Muscle layer of duodenum (tissue), 2 donors: ENCODE results near the gene DKK3.
A peak's percentile ranks its signal among the peaks of the same experiment; 100 is the strongest.

Experiments used
- H3K27ac ChIP-seq: one replicate; pipeline ENCODE4 v1.7.0; 2013; ENCODE audit warnings: mild to moderate bottlenecking, low read length
- H3K27me3 ChIP-seq: one replicate; pipeline ENCODE4 v1.7.0; 2013; ENCODE audit warnings: low read depth, mild to moderate bottlenecking, control low read depth, low read length
- H3K36me3 ChIP-seq, 2 donors: one replicate each; pipeline ENCODE4 v1.7.0; 2013; ENCODE audit warnings: low read length in 2 of 2, control low read depth in 1 of 2, mild to moderate bottlenecking in 1 of 2; ENCODE audit not compliant: insufficient read depth in 2 of 2, control insufficient read depth in 1 of 2
- H3K4me1 ChIP-seq, 2 donors: one replicate each; pipeline ENCODE4 v1.7.0; 2013; ENCODE audit warnings: low read length in 2 of 2, mild to moderate bottlenecking in 2 of 2, control low read depth in 1 of 2, moderate library complexity in 1 of 2; ENCODE audit not compliant: insufficient read depth in 2 of 2, control insufficient read depth in 1 of 2
- H3K4me3 ChIP-seq, 2 donors: one replicate each; pipeline ENCODE4 v1.7.0; 2013; ENCODE audit warnings: low read length in 2 of 2, low read depth in 1 of 2, mild to moderate bottlenecking in 1 of 2
- H3K9me3 ChIP-seq, 2 donors: one replicate each; pipeline ENCODE4 v1.7.0; 2013; ENCODE audit warnings: low read length in 2 of 2, control low read depth in 1 of 2, mild to moderate bottlenecking in 1 of 2; ENCODE audit not compliant: control insufficient read depth in 1 of 2
- donor health status: healthy.

Gene DKK3

DNA sequence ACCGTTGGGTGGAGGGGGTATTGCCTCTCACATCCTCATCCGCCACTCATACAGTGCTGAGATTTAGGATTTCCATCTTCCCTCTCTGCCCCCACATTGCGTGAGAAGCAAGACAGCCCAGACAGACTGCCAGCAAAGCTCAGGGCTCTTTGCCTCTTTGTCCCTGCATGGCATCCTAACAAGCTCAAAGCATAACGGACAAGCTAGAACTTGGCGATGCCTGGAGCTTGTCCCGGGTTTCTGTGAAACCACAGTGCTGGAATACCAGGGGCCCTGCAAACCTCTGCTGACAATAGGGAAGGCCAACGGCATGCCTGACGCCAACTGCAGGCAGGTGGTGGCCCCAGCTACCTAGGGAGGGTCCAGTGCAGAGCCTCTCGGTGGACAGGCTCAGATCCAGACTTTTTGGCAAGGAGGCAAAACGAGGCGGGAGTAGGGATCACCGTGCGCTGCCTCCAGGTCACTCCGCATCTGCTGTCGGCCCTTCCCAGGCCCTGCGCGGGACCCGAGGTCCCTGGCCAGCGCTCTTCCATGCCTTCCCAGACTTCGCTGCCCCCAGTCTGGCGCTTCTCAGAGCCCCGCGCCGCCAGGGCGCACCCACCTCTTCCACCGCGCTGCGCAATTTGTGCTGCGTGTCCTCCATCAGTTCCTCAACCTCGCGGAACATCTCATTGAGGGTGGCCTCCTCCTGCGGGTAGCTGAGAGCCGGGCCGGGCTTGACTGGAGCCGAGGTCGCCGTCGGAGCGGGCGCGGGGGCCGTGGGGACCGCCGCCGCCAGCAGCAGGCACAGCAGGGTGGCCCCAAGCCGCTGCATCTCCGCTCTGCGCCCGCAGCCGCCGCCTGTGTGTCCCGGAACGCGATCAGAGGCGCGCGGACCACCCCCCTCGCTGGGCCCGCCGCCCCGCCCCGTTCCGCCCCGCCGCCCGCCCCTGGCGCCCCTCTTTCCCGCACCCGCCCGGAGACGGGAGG is at the start of gene DKK3:
DKK3 (minus strand) TSS at position 858 of the 969 bp plus-strand sequence; CDS start at position 814, 44 bp downstream.
- H3K4me3 ChIP-seq: peak within 1 kb of the TSS; percentile 54 to 73
- peaks cover 0 to 4% of the 10 kb centered on the region in 2 donors for H3K4me1 ChIP-seq
- H3K27me3 ChIP-seq: peaks cover 6% of the 10 kb centered on the region
- H3K36me3 ChIP-seq: no peaks in the 10 kb centered on the region
- H3K9me3 ChIP-seq: no peaks in the 10 kb centered on the region
- H3K27ac ChIP-seq: no peak within 1 kb of the TSS

DNA sequence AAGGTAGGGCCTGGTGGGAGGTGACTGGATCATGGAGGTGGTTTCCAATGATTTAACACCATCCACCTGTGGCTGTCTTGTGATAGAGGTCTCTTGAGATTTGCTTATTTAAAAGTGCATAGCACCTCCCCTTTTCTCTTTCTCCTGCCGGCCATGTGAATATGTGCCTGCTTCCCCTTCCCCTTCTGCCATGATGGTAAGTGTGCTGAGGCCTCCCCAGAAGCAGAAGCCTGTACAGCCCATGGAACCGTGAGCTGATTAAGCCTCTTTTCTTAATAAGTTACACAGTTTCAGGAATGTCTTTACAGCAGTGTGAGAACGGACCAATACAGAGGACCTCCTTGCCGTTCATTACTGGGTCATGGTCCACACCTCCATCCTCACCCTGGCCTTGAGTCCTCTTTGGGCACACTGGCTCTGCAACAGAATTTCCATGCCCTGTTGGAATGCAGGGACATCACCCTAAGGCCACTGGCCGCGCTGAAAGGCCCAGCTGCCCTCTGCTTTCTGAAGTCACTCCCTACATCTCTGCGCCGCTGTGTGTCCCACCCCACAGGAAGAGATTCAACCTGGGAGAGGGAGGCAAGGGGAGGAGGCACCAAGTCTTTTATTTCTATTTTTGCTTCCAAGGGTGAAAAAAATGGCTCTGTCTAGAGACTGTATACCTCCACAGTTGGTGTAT is 49.0 kb upstream of the DKK3 start:
- H3K4me1 ChIP-seq: peaks cover 0 to 13% of the 10 kb centered on the region in 2 donors
- no peaks in the 10 kb centered on the region for H3K27me3 ChIP-seq
- H3K36me3 ChIP-seq: no peaks in the 10 kb centered on the region
- H3K4me3 ChIP-seq: no peak overlapping the region
- H3K9me3 ChIP-seq: no peaks in the 10 kb centered on the region
- H3K27ac ChIP-seq: no peak overlapping the region

DNA sequence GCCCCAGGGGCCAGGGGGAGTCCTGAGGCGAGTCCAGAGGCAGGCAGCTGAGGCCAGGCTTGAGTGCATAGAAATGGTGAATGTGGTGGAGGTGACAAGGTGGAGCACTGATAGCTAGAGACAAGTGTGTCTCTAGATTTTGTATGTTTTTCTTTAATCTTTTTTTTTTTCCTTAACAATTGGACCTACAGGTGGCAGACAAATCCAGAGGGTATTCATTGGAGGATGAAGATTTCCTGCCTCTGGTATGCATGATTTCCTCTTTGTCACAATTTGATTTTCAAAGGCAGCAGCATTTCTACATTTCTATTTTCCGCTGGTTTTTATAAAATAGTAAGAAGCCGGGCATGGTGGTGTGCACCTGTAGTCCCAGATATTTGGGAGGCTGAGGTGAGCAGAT is 47.7 kb upstream of the DKK3 start:
- Histone ChIP-seq H3K4me3 (no peak overlapping the region), H3K36me3 (no peaks in the 10 kb centered on the region), H3K27ac (no peak overlapping the region), H3K27me3 (no peaks in the 10 kb centered on the region), H3K4me1 (peaks cover 0 to 13% of the 10 kb centered on the region in 2 donors), H3K9me3 (no peaks in the 10 kb centered on the region)

DNA sequence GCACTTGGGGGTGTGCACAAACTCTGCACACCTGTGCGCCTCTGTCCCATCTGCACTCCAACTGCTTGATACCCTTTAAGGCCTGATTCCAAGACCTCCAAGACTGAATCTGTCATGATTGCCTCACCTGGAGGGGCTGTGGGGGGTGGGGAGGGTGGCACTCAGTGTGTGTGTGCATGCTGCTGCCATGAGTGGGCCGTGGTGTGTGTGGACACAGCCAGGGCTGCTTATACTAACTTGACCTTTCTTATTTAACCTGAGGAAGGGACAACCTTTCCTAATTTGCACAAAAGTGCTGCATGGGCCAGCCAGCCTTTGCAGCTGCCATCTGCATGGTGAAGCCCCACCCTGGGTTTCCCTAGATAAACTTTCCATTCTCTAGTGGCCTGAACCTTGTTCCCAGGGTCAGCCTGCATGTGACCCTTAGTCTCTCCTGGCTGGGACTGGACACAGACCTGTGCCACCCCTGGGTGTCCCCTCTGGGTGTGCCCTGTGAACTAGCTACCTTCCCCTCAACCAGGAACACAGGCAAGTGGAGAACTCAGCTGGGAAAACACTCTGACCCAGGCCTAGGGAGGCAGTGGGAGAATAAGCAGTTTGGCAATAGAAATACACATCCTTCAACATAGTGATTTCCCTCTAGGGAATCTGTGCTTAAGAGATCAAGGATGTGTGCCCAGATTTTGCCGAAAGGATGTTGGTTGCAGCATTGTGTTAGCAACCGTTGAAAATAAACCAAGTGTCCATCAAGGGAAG is 45.4 kb upstream of the DKK3 start:
- no peak overlapping the region for H3K27ac ChIP-seq

DNA sequence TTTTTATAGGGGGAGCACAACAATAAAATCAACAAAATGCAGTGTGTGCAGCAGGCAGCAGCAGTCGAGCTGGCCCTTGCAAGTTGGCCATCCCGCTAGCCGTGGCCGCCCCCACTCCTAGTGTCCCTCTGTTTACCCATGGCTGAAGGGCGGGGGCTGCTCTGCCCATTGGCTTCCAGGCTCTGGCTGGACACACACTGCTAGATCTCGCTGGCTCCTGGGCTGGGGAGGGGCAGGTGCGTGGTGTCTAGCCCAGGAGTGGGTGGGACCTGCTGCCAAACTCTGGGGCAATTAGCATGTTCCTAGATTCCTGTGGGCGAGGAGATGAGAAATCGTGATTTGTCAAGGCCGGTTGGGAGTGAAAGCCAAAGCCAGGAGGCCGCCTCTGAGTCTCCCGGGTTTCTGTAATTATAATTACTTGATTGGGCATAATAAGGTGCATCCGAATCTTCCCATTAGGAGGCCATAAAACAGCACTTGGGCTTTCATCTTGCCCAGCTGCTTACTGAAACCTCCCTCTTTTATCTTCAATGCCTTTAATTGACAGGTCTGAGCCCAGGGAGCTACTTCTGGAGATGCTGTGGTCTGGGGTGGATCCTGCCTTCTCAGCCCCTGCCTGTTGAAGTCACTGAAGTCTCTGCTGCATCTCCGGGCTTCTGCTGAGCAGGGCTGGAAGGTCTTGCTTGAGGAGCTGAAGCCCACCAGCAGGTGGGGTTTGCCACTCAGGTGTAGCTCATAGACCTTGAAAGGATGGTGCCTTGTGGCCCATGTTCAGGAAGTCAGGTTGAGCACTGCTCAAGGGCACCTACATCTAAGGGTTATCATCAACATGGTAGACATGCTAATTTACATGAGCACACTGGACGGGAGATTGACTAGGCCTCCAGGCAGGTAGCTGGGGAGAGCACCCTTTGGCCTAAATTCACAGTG is 44.5 kb upstream of the DKK3 start:
- no peaks in the 10 kb centered on the region for H3K9me3 ChIP-seq
- H3K27ac ChIP-seq: no peak overlapping the region
- H3K4me1 ChIP-seq: peaks cover 0 to 20% of the 10 kb centered on the region in 2 donors
- H3K27me3 ChIP-seq: no peaks in the 10 kb centered on the region
- no peaks in the 10 kb centered on the region for H3K36me3 ChIP-seq
- no peak overlapping the region for H3K4me3 ChIP-seq

More for the DNA sequence above, 45.4 kb upstream of the DKK3 start:
- Histone ChIP-seq H3K9me3 (no peaks in the 10 kb centered on the region), H3K4me1 (peaks cover 0 to 20% of the 10 kb centered on the region in 2 donors), H3K27me3 (no peaks in the 10 kb centered on the region), H3K36me3 (no peaks in the 10 kb centered on the region), H3K4me3 (no peak overlapping the region)

GRCh38 chr11:12051287-12051662 is 42.8 kb upstream of the DKK3 start:
- H3K36me3 ChIP-seq: no peaks in the 10 kb centered on the region
- peaks cover 0 to 24% of the 10 kb centered on the region in 2 donors for H3K4me1 ChIP-seq

GRCh38 chr11:12050470-12051286 is 42.3 kb upstream of the DKK3 start:
- Histone ChIP-seq H3K36me3 (no peaks in the 10 kb centered on the region), H3K27ac (no peak overlapping the region), H3K27me3 (no peaks in the 10 kb centered on the region), H3K9me3 (no peaks in the 10 kb centered on the region), H3K4me3 (no peak overlapping the region), H3K4me1 (peaks cover 0 to 24% of the 10 kb centered on the region in 2 donors)

More at GRCh38 chr11:12051287-12051662, 42.8 kb upstream of the DKK3 start:
- Histone ChIP-seq H3K27ac (no peak overlapping the region), H3K27me3 (no peaks in the 10 kb centered on the region), H3K4me3 (no peak overlapping the region), H3K9me3 (no peaks in the 10 kb centered on the region)

- Histone ChIP-seq H3K36me3 (no peaks in the 10 kb centered on the region), H3K9me3 (no peaks in the 10 kb centered on the region), H3K4me1 (peaks cover 0 to 20% of the 10 kb centered on the region in 2 donors), H3K27ac (no peak overlapping the region), H3K4me3 (no peak overlapping the region), H3K27me3 (no peaks in the 10 kb centered on the region)
Observed at GRCh38 chr11:12048936-12049790, 40.7 kb upstream of the DKK3 start.

GRCh38 chr11:12046636-12047236 is 38.3 kb upstream of the DKK3 start:
- H3K27me3 ChIP-seq: no peaks in the 10 kb centered on the region
- H3K36me3 ChIP-seq: no peaks in the 10 kb centered on the region
- H3K27ac ChIP-seq: no peak overlapping the region
- peaks cover 0 to 12% of the 10 kb centered on the region in 2 donors for H3K4me1 ChIP-seq
- no peak overlapping the region for H3K4me3 ChIP-seq
- no peaks in the 10 kb centered on the region for H3K9me3 ChIP-seq
